SK-N-SH treated with all-trans-retinoic acid at 6 μM for 48 hours (cell line): ENCODE measurements around the gene LTBP2.

Experiments used
- ATAC-seq: fragments of 200-7000 bp; cut with Tn5 transposase; 3 replicates; pipeline ENCODE4 v1.9.1; 2020; ENCODE audit warnings: mild to moderate bottlenecking, moderate library complexity
- BACH2 ChIP-seq: fragments of 250-450 bp; sonication (Bioruptor Pico); IDR thresholded peaks from 2 replicates; pipeline ENCODE4 v1.9.0; 2021; ENCODE audit warnings: mild to moderate bottlenecking, borderline replicate concordance
- CREB5 ChIP-seq: fragments of 250-450 bp; sonication (Bioruptor Pico); IDR thresholded peaks from 2 replicates; pipeline ENCODE4 v1.5.1; 2020; ENCODE audit warnings: low read depth, mild to moderate bottlenecking, moderate library complexity
- CSDC2 ChIP-seq: fragments of 250-450 bp; sonication (Bioruptor Pico); IDR thresholded peaks from 2 replicates; pipeline ENCODE4 v1.5.0; 2020; ENCODE audit warnings: mild to moderate bottlenecking, moderate library complexity
- CSRNP3 ChIP-seq: fragments of 250-450 bp; sonication (Bioruptor Pico); IDR thresholded peaks from 2 replicates; pipeline ENCODE4 v1.5.1; 2021; ENCODE audit warnings: mild to moderate bottlenecking, moderate library complexity
- GLIS3 ChIP-seq: fragments of 250-450 bp; sonication (Bioruptor Pico); IDR thresholded peaks from 2 replicates; pipeline ENCODE4 v1.5.0; 2020; ENCODE audit warnings: mild to moderate bottlenecking, moderate library complexity
- ISL1 ChIP-seq: fragments of 250-450 bp; sonication (Bioruptor Pico); IDR thresholded peaks from 2 replicates; pipeline ENCODE4 v2.1.2; 2022; ENCODE audit warnings: mild to moderate bottlenecking, moderate library complexity
- OSR1 ChIP-seq: fragments of 250-450 bp; sonication (Bioruptor Pico); IDR thresholded peaks from 2 replicates; pipeline ENCODE4 v1.8.0; 2022; ENCODE audit warnings: moderate library complexity, mild to moderate bottlenecking, inconsistent platforms
- POU6F1 ChIP-seq: fragments of 250-450 bp; sonication (Bioruptor Pico); IDR thresholded peaks from 2 replicates; pipeline ENCODE4 v1.8.0; 2021; ENCODE audit warnings: low read depth, mild to moderate bottlenecking, moderate library complexity, borderline replicate concordance
- PPARA ChIP-seq: fragments of 250-450 bp; sonication (Bioruptor Pico); IDR thresholded peaks from 2 replicates; pipeline ENCODE4 v1.5.0; 2020; ENCODE audit warnings: mild to moderate bottlenecking, borderline replicate concordance
- RARB ChIP-seq: fragments of 250-450 bp; sonication (Bioruptor Pico); IDR thresholded peaks from 2 replicates; pipeline ENCODE4 v1.8.0; 2021; ENCODE audit warnings: mild to moderate bottlenecking, moderate library complexity
- SNAI2 ChIP-seq: fragments of 250-450 bp; sonication (Bioruptor Pico); IDR thresholded peaks from 2 replicates; pipeline ENCODE4 v1.5.0; 2020; ENCODE audit warnings: mild to moderate bottlenecking, moderate library complexity
- TCF4 ChIP-seq: fragments of 250-450 bp; sonication (Bioruptor Pico); IDR thresholded peaks from 2 replicates; pipeline ENCODE4 v1.8.0; 2021; ENCODE audit warnings: mild to moderate bottlenecking, moderate library complexity, borderline replicate concordance
- TOX ChIP-seq: fragments of 250-450 bp; sonication (Bioruptor Pico); IDR thresholded peaks from 2 replicates; pipeline ENCODE4 v1.8.0; 2021; ENCODE audit warnings: mild to moderate bottlenecking, moderate library complexity, borderline replicate concordance
- TSHZ2 ChIP-seq: fragments of 250-450 bp; sonication (Bioruptor Pico); IDR thresholded peaks from 2 replicates; pipeline ENCODE4 v1.5.0; 2020; ENCODE audit warnings: mild to moderate bottlenecking, moderate library complexity
- ZC3H10 ChIP-seq: fragments of 250-450 bp; sonication (Bioruptor Pico); IDR thresholded peaks from 2 replicates; pipeline ENCODE4 v1.5.1; 2021; ENCODE audit warnings: mild to moderate bottlenecking, moderate library complexity
- ZFP3 ChIP-seq: fragments of 250-450 bp; sonication (Bioruptor Pico); IDR thresholded peaks from 2 replicates; pipeline ENCODE4 v1.5.0; 2020; ENCODE audit warnings: mild to moderate bottlenecking, moderate library complexity
- ZNF565 ChIP-seq: fragments of 450-650 bp; formaldehyde crosslinking; conservative IDR thresholded peaks from 2 replicates; pipeline ENCODE4 v1.5.0; 2020; ENCODE audit warnings: low read depth, mild to moderate bottlenecking, moderate library complexity
- ZNF70 ChIP-seq: fragments of 450-650 bp; formaldehyde crosslinking; IDR thresholded peaks from 2 replicates; pipeline ENCODE4 v1.5.0; 2020; ENCODE audit warnings: mild to moderate bottlenecking, moderate library complexity
- TF ChIP-seq, protein P1 (sequence below): fragments of 250-450 bp; sonication (Bioruptor Pico); IDR thresholded peaks from 2 replicates; pipeline ENCODE4 v1.8.0; 2020; ENCODE audit warnings: mild to moderate bottlenecking, moderate library complexity, borderline replicate concordance

LTBP2 gene

GRCh38 chr14:74648601-74649000 lies 36.6 kb upstream of the LTBP2 start:
- no peak for TF ChIP-seq ZFP3 (CRISPR knock-in tag)
- TF ChIP-seq OSR1 (CRISPR knock-in tag), result no peak
- TF ChIP-seq ZNF565, result no peak
- TF ChIP-seq BACH2, result no peak
- no peak for TF ChIP-seq CSDC2
- TF ChIP-seq, protein P1, sequence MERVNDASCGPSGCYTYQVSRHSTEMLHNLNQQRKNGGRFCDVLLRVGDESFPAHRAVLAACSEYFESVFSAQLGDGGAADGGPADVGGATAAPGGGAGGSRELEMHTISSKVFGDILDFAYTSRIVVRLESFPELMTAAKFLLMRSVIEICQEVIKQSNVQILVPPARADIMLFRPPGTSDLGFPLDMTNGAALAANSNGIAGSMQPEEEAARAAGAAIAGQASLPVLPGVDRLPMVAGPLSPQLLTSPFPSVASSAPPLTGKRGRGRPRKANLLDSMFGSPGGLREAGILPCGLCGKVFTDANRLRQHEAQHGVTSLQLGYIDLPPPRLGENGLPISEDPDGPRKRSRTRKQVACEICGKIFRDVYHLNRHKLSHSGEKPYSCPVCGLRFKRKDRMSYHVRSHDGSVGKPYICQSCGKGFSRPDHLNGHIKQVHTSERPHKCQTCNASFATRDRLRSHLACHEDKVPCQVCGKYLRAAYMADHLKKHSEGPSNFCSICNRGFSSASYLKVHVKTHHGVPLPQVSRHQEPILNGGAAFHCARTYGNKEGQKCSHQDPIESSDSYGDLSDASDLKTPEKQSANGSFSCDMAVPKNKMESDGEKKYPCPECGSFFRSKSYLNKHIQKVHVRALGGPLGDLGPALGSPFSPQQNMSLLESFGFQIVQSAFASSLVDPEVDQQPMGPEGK, result no peak
- no peak for TF ChIP-seq TCF4 (CRISPR knock-in tag)
- TF ChIP-seq POU6F1 (CRISPR knock-in tag), result no peak
- no peak for TF ChIP-seq CREB5 (CRISPR knock-in tag)
- no peak for TF ChIP-seq RARB (CRISPR knock-in tag)
- TF ChIP-seq SNAI2, result no peak
- TF ChIP-seq TOX (CRISPR knock-in tag), result no peak
- TF ChIP-seq ZC3H10 (CRISPR knock-in tag), result no peak
- no peak for TF ChIP-seq TSHZ2 (CRISPR knock-in tag)
- no peak for TF ChIP-seq CSRNP3 (CRISPR knock-in tag)
- no peak for TF ChIP-seq ZNF70 (CRISPR knock-in tag)
- no peak for TF ChIP-seq PPARA (CRISPR knock-in tag)
- no peak for TF ChIP-seq GLIS3 (CRISPR knock-in tag)
- ATAC-seq, result peak; percentile 2; the same call in 2 of the 3 replicates

DNA sequence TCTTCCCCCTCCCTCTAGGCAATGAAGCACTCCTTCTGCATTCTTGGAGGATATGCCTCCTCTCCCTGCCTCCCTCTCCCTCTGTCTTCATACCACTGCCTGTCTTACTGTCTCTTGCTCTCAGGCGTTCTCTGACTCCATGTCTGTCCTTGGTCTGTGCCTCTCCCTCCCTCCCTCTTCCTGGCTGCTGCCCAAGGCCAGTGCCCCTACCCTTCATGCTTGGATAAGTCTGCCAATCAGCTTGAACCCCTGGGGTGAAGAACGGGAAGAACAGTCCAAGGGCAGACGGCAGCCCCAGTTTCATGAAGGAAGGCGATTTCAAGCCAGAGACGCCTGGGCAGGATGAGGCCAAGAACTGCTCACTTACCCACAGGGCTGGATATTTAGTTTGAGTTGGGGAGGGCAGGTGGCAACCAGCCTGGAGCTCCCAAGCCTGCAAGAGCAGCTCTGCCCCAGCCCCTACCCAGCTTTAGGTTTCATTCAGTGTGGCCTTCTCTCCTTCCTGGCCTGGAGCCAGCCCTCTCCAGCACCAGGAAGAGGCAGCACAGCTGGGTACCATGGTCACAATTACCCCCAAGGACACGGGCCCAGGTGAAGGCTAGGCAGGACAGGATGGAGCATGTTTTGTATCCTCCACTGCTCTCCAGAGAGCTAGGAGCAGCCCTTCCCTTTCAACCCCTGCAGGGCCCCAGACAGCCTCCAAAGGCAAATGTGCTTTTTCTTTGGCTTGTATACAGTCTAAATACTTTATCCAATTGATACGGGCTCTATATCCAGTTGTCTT lies 35.8 kb upstream of the LTBP2 start:
- TF ChIP-seq CREB5 (CRISPR knock-in tag), result no peak
- TF ChIP-seq ZNF70 (CRISPR knock-in tag), result no peak
- ATAC-seq, result peak; percentile 39

GRCh38 chr14:74647061-74647677 lies 35.1 kb upstream of the LTBP2 start:
- no peak for ATAC-seq
- TF ChIP-seq TCF4 (CRISPR knock-in tag) (0 out of 2 replicates have a peak, but pooled peaks have one; percentile 12), ISL1 (CRISPR knock-in tag) (no peak)
